K562 (cell line): ENCODE data around the gene GLRX. TPM values are rescaled to one million over a fixed set of nuclear protein-coding genes. Genes with fewer than 3 reads are reported as not detected.

Source experiments
- ATAC-seq: fragments of 200-7000 bp; cut with Tn5 transposase; 3 replicates; pipeline ENCODE4 v1.9.1; 2020; ENCODE audit warnings: moderate library complexity
- Bru-seq: library from RNA; stranded (reverse); fragments of 400-500 nt; gene quantifications from one replicate; lab custom pipeline; 2021; lab: Mats Ljungman, UMichigan
- BruChase-seq, 2 experiments: library from RNA; stranded (reverse); fragments of 400-500 nt; gene quantifications; one replicate each; lab custom pipeline; 2021; lab: Mats Ljungman, UMichigan
- BruUV-seq: library from RNA; stranded (reverse); fragments of 400-500 nt; replicated peaks from 2 replicates; lab custom pipeline; 2021; lab: Mats Ljungman, UMichigan
- CTCF ChIA-PET: fragments of 300-600 bp; formaldehyde crosslinking; extraction: SDS; loops from one replicate; lab custom pipeline; 2021; ENCODE audit warnings: low intra/inter-chr PET ratio; lab: Yijun Ruan, JAX
- POLR2A ChIA-PET: fragments of 300-600, 350-650 bp; sonication (Branson Sonifier 250); formaldehyde crosslinking; extraction: SDS; loops from one replicate; lab custom pipeline; 2021; ENCODE audit warnings: antibody characterized with exemption, inconsistent platforms; lab: Yijun Ruan, JAX
- DNase-seq, 4 experiments: peaks; one replicate each; pipeline versions ENCODE4 v3.0.0 to v3.0.0-alpha.2; 2011 to 2018; ENCODE audit warnings: low spot score in 3 of 4, mixed read lengths in 3 of 4; ENCODE audit errors: extremely low read depth in 1 of 4
- FAIRE-seq: peaks from 2 replicates; lab custom pipeline; 2011; peaks lifted over from hg19 to GRCh38; lab: Jason Lieb, UNC
- H2AFZ ChIP-seq: 2 replicates; pipeline ENCODE4 v1.6.0; 2011; ENCODE audit warnings: low read depth, low read length, control low read depth, inconsistent platforms
- H3K27ac ChIP-seq: fragments of 200-600 bp; 3 replicates; pipeline ENCODE4 v1.8.0; 2011; ENCODE audit warnings: low read depth, mild to moderate bottlenecking, control low read depth, inconsistent platforms, low read length, moderate library complexity, mixed read lengths; ENCODE audit errors: extremely low read depth
- H3K27me3 ChIP-seq, 2 experiments: fragments of 300-600 bp in 1 of 2; 2 replicates in 1 of 2; 3 replicates in 1 of 2; pipeline versions ENCODE4 v1.6.0 to v1.8.0; 2011; ENCODE audit warnings: inconsistent platforms in 2 of 2, low read length in 2 of 2, mild to moderate bottlenecking in 1 of 2, mixed read lengths in 1 of 2, moderate library complexity in 1 of 2; ENCODE audit not compliant: control insufficient read depth in 2 of 2, insufficient read depth in 2 of 2
- H3K36me3 ChIP-seq: fragments of 300-600 bp; 3 replicates; pipeline ENCODE4 v1.8.0; 2011; ENCODE audit warnings: mild to moderate bottlenecking, low read length, inconsistent platforms; ENCODE audit not compliant: control insufficient read depth, insufficient read depth
- H3K4me1 ChIP-seq, 2 experiments: fragments of 200-600 bp in 1 of 2; replicated peaks in 1 of 2; 2 replicates in 1 of 2; 3 replicates in 1 of 2; pipeline versions ENCODE4 v1.5.1 to v1.8.0; 2011; ENCODE audit warnings: inconsistent platforms in 2 of 2, low read length in 2 of 2, mild to moderate bottlenecking in 1 of 2, mixed read lengths in 1 of 2, moderate library complexity in 1 of 2; ENCODE audit not compliant: control insufficient read depth in 2 of 2, insufficient read depth in 2 of 2
- H3K4me2 ChIP-seq: 2 replicates; pipeline ENCODE4 v1.6.1; 2011; ENCODE audit warnings: low read length, control low read depth, inconsistent platforms, mixed read lengths; ENCODE audit not compliant: insufficient read depth
- H3K4me3 ChIP-seq: fragments of 200-600 bp; sonication (generic), shearing (Covaris generic); 2 replicates; pipeline ENCODE4 v1.5.1; 2016; ENCODE audit warnings: control low read depth, inconsistent platforms
- H3K79me2 ChIP-seq: fragments of 200-600 bp; 3 replicates; pipeline ENCODE4 v1.8.0; 2011; ENCODE audit warnings: low read length, inconsistent platforms; ENCODE audit not compliant: control insufficient read depth, insufficient read depth
- H3K9ac ChIP-seq, 2 experiments: 2 replicates each; pipeline versions ENCODE4 v1.6.0 to v1.6.1; 2011; ENCODE audit warnings: low read depth in 2 of 2, low read length in 2 of 2, control low read depth in 1 of 2, inconsistent platforms in 1 of 2, mild to moderate bottlenecking in 1 of 2, mixed read lengths in 1 of 2; ENCODE audit not compliant: insufficient read depth in 1 of 2
- H3K9me1 ChIP-seq: one replicate; pipeline ENCODE4 v1.6.0; 2011; ENCODE audit warnings: inconsistent platforms, mild to moderate bottlenecking, low read length, moderate library complexity; ENCODE audit not compliant: control insufficient read depth, insufficient read depth
- H3K9me3 ChIP-seq: replicated peaks from 2 replicates; pipeline ENCODE4 v1.5.1; 2011; ENCODE audit warnings: low read depth, low read length, inconsistent platforms; ENCODE audit not compliant: control insufficient read depth, insufficient read depth
- H4K20me1 ChIP-seq: replicated peaks from 2 replicates; pipeline ENCODE4 v1.6.1; 2011; ENCODE audit warnings: low read length, inconsistent platforms, mixed read lengths; ENCODE audit not compliant: control insufficient read depth, insufficient read depth
- C11orf30 ChIP-seq: fragments of 450-650 bp; IDR thresholded peaks from 2 replicates; pipeline ENCODE4 v1.6.1; 2016; ENCODE audit warnings: low read depth, mild to moderate bottlenecking
- FOXA3 ChIP-seq, 2 experiments: fragments of 450-650 bp in 1 of 2; sonication (generic) in 1 of 2; formaldehyde crosslinking; IDR thresholded peaks in 1 of 2; conservative IDR thresholded peaks in 1 of 2; 2 replicates each; pipeline versions ENCODE4 v1.4.0 to v1.8.0; 2020 to 2022; ENCODE audit warnings: mild to moderate bottlenecking in 2 of 2, missing genetic modification reagents in 1 of 2
- FOXK2 ChIP-seq, 2 experiments: fragments of 450-650 bp; IDR thresholded peaks in 1 of 2; conservative IDR thresholded peaks in 1 of 2; 2 replicates each; pipeline ENCODE4 v1.6.1; 2016; ENCODE audit warnings: low read depth in 2 of 2, mild to moderate bottlenecking in 1 of 2
- KAT2B ChIP-seq: IDR thresholded peaks from one replicate; pipeline ENCODE4 v1.6.1; 2012; ENCODE audit warnings: low read depth, mild to moderate bottlenecking, control low read depth, inconsistent platforms, low read length, moderate library complexity
- KDM2B ChIP-seq: fragments of 250-450 bp; sonication (Bioruptor Pico); IDR thresholded peaks from 2 replicates; pipeline ENCODE4 v1.8.0; 2021; ENCODE audit warnings: mild to moderate bottlenecking, moderate library complexity
- KHSRP ChIP-seq: fragments of 450-650 bp; IDR thresholded peaks from 2 replicates; pipeline ENCODE4 v1.6.1; 2017
- NELFE ChIP-seq: IDR thresholded peaks from 2 replicates; pipeline ENCODE4 v1.6.1; 2011; ENCODE audit warnings: mild to moderate bottlenecking; ENCODE audit not compliant: insufficient read depth, insufficient read length
- NFE2 ChIP-seq: IDR thresholded peaks from 2 replicates; pipeline ENCODE4 v1.6.1; 2014; ENCODE audit warnings: antibody characterized with exemption, low read depth
- NR4A1 ChIP-seq, 2 experiments: fragments of 250-450 bp in 1 of 2; fragments of 450-650 bp in 1 of 2; sonication (Bioruptor Pico) in 1 of 2; IDR thresholded peaks; 2 replicates each; pipeline versions ENCODE4 v1.4.0 to v1.6.1; 2016 to 2020; ENCODE audit warnings: mild to moderate bottlenecking in 2 of 2, missing compliant biosample characterization in 1 of 2, missing genetic modification characterization in 1 of 2, moderate library complexity in 1 of 2
- TEAD1 ChIP-seq, 2 experiments: fragments of 450-650 bp in 1 of 2; sonication (generic) in 1 of 2; formaldehyde crosslinking; IDR thresholded peaks; 2 replicates each; pipeline versions ENCODE4 v1.4.0 to v1.8.0; 2020 to 2022; ENCODE audit warnings: mild to moderate bottlenecking in 2 of 2, missing genetic modification reagents in 1 of 2
- ZNF518B ChIP-seq: fragments of 250-450 bp; sonication (Bioruptor Pico); IDR thresholded peaks from 2 replicates; pipeline ENCODE4 v1.5.0; 2021; ENCODE audit warnings: mild to moderate bottlenecking, moderate library complexity
- WGBS: fragments of 100-300 bp; shearing (Covaris generic); methylation state at CpG from one replicate; pipeline ENCODE4 v1.1.6; 2016; ENCODE audit warnings: low coverage, mixed read lengths; ENCODE audit not compliant: insufficient coverage; ENCODE audit errors: missing lambda C conversion rate; 5-methylcytosine and 5-hydroxymethylcytosine counted together
- in situ Hi-C: fragments of 300-500 bp; cut with MboI; formaldehyde crosslinking; loops from 4 replicates; pipeline ENCODE4 v1.15.0; 2018; ENCODE audit warnings: inconsistent platforms, mixed read lengths
- intact Hi-C: fragments of 100-400 bp; cut with micrococcal nuclease; formaldehyde crosslinking; loops from 2 replicates; pipeline ENCODE4 v1.14.2; 2022
- long read RNA-seq, 3 experiments: library from polyadenylated mRNA in 2 of 3; library from RNA in 1 of 3; unstranded in 2 of 3; stranded (forward) in 1 of 3; transcript quantifications; one replicate each; pipeline ENCODE4 v2.0.0, GENCODE V29; 2019 to 2022
- polyA minus RNA-seq, 3 experiments: library from RNA; depleted of rRNA, polyadenylated mRNA; stranded (reverse); fragments of >200 nt; gene quantifications; 2 replicates each; pipeline ENCODE4 v1.2.3, GENCODE V29; 2011
- polyA plus RNA-seq, 8 experiments: library from polyadenylated mRNA; depleted of rRNA in 4 of 8; stranded (reverse) in 5 of 8; unstranded in 3 of 8; fragments of >200 nt; fragmentation: Nextera tagmentation in 2 of 8; fragmentation: Illumina TruSeq in 1 of 8; extraction: Ambion mirVana in 2 of 8; extraction: Trizol in 1 of 8; gene quantifications; 2 replicates each; pipeline versions ENCODE4 v1.2.1 to v1.2.3, GENCODE V29; 2011 to 2014; ENCODE audit warnings: inconsistent platforms in 1 of 8, missing spikeins in 1 of 8
- total RNA-seq, 7 experiments: library from RNA; depleted of rRNA in 6 of 7; stranded (reverse); fragments of >200 nt in 6 of 7; fragmentation: Illumina TruSeq in 2 of 7; extraction: Trizol in 2 of 7; gene quantifications; 2 replicates each; pipeline versions ENCODE4 v1.2.1 to v1.2.3, GENCODE V29; 2011 to 2021; ENCODE audit warnings: low replicate concordance in 1 of 7

The GLRX gene, protein sequence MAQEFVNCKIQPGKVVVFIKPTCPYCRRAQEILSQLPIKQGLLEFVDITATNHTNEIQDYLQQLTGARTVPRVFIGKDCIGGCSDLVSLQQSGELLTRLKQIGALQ
- 4.8 and 5.3 TPM in 2 replicates for total RNA-seq (2011; cell fraction: chromatin; rRNA removed; ENCODE audit: low replicate concordance)
- 5.4 and 6.7 TPM in 2 replicates for total RNA-seq (2011; cell fraction: nucleolus; rRNA removed)
- 4.9 and 5.2 TPM in 2 replicates for total RNA-seq (2011; cell fraction: nucleoplasm; rRNA removed)
- total RNA-seq (2014; rRNA removed) (3.3 and 3.6 TPM in 2 replicates), total RNA-seq (2014; rRNA removed; fragmentation: Illumina TruSeq; extraction: Trizol) (2.0 and 2.3 TPM in 2 replicates), total RNA-seq (2015; rRNA removed; fragmentation: Illumina TruSeq; extraction: Trizol) (3.1 and 3.6 TPM in 2 replicates), total RNA-seq (2021) (2.9 and 4.4 TPM in 2 replicates), polyA plus RNA-seq (2011; rRNA removed) (6.2 and 7.3 TPM in 2 replicates), polyA plus RNA-seq (2014; fragmentation: Illumina TruSeq; extraction: Trizol) (4.6 and 6.4 TPM in 2 replicates), polyA plus RNA-seq (2014; fragmentation: Nextera tagmentation; extraction: Ambion mirVana) (10 to 100 TPM; 10.5 to 11.2 TPM), polyA plus RNA-seq (2014; rRNA removed) (4.9 and 11.1 TPM in 2 replicates), polyA minus RNA-seq (2011; rRNA and poly(A)+ RNA removed) (3.1 and 6.2 TPM in 2 replicates), Bru-seq, nascent RNA (percentile 30 among the genes with signal in this experiment), BruChase-seq, experiment 1, labeled RNA remaining after a 2-hour chase (percentile 19 among the genes with signal in this experiment), BruChase-seq, experiment 2, labeled RNA remaining after a 6-hour chase (percentile 26 among the genes with signal in this experiment)
- 2.5 and 4.4 TPM in 2 replicates for polyA plus RNA-seq (2011; cell fraction: cytosol; rRNA removed)
- polyA plus RNA-seq (2011; cell fraction: nucleus; rRNA removed) = 2.8 and 5.8 TPM in 2 replicates
- polyA plus RNA-seq (2012) = 13.4 and 13.6 TPM in 2 replicates
- 0.82 and 2.5 TPM in 2 replicates for polyA minus RNA-seq (2011; cell fraction: cytosol; rRNA and poly(A)+ RNA removed)
- 1.9 and 2.6 TPM in 2 replicates for polyA minus RNA-seq (2011; cell fraction: nucleus; rRNA and poly(A)+ RNA removed)
- long read RNA-seq, experiment 1, partial matches to known transcripts = 0 of 15 reads
- long read RNA-seq, experiment 1, other reads (novel, unspliced or antisense) = 13 of 15 reads
- long read RNA-seq, experiment 2, transcript GLRX-201 (3 exons, 1,211 nt) = major isoform, 6 of 6 reads
- long read RNA-seq, experiment 2, partial matches to known transcripts = 0 of 6 reads
- long read RNA-seq, experiment 2, other reads (novel, unspliced or antisense) = 0 of 6 reads
- long read RNA-seq, experiment 3, partial matches to known transcripts = 0 of 4 reads
- long read RNA-seq, experiment 3, other reads (novel, unspliced or antisense) = 3 of 4 reads

DNA sequence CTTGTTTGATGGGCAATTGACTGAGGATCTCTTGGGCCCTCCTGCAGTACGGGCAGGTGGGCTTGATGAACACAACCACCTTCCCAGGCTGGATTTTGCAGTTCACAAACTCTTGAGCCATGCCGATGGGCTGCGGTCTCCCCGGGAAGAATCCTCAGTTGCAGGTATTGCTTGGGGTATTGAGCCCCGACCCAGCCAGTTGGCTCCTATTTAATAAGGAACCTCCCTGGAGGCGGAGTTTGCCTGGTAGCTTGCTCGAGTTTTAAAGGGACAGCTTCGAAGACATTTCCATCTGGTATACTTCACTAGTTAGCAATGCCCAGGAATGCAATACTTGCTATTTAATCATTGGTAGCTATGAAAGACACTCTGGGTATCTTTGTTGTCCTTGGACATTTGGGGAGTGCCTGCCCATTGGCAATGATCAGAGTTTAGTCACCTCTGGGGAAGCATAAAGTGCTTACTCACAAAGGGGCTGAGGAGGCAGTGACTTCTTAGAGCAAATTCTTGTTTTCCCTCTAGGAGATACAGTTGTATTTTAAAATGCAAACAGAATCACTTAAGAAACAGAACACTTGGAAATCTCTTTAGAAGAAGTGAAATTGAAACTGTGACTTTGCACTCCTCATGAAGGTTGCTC is at the start of gene GLRX:
TSS of gene GLRX (minus strand) at position 185 of the 640 bp plus-strand sequence. CDS start at position 121, 64 bp downstream.
- Histone ChIP-seq H2AFZ (peak within 1 kb of the TSS; percentile 95), H3K9ac (peak within 1 kb of the TSS; percentile 52 to 88), H3K36me3 (no peaks in the 10 kb centered on the region), H3K9me1 (peaks cover 4% of the 10 kb centered on the region), H3K4me3 (peak within 1 kb of the TSS; percentile 48), H3K79me2 (no peaks in the 10 kb centered on the region), H3K27ac (peak within 1 kb of the TSS; percentile 41), H4K20me1 (no peaks in the 10 kb centered on the region), H3K9me3 (no peaks in the 10 kb centered on the region), H3K27me3 (no peaks in the 10 kb centered on the region), H3K4me2 (peak within 1 kb of the TSS; percentile 80), H3K4me1 (peaks cover 36 to 38% of the 10 kb centered on the region in 2 experiments)
- no TSS peak for BruUV-seq
- intact Hi-C loops (no loop called here), in situ Hi-C loops (no loop called here)
- ATAC-seq (peak; percentile 71), DNase-seq (peak in 3 of 4 experiments; percentile 27 to 70 (median 51)), FAIRE-seq (peak; percentile 81)
- ChIA-PET POLR2A (interaction anchor here (0.6 to 1.5 kb wide), 9 partner anchors 10 to 176 kb away, joined by 3 to 6 read pairs (median 4); partner anchors contain the start of gene RFESD), CTCF (no interaction called here)
- under 1% methylated on average over 8 of the region's 8 CpGs for WGBS
- no peak for TF ChIP-seq KDM2B
- TF ChIP-seq FOXK2 (conservative IDR thresholded peaks at IDR 0.05 in 1 of 2, IDR thresholded peaks at IDR 0.05 in 1 of 2; ENCODE audit: low read depth in 2 of 2) = no peak
- TF ChIP-seq KHSRP = no peak
- no peak for TF ChIP-seq FOXA3 (CRISPR knock-in tag; conservative IDR thresholded peaks at IDR 0.05 in 1 of 2, IDR thresholded peaks at IDR 0.05 in 1 of 2)
- no peak for TF ChIP-seq KAT2B
- peak; percentile 84 for TF ChIP-seq C11orf30
- TF ChIP-seq NFE2 = peak; percentile 74
- no peak for TF ChIP-seq NELFE
- TF ChIP-seq NR4A1 (CRISPR knock-in tag; IDR thresholded peaks at IDR 0.05) = no peak
- TF ChIP-seq NR4A1 (tag; IDR thresholded peaks at IDR 0.05) = no peak
- TF ChIP-seq TEAD1 (CRISPR knock-in tag; IDR thresholded peaks at IDR 0.05) = peak in 1 of 2 experiments; percentile 16; a peak in 1 of 4 replicates
- TF ChIP-seq ZNF518B = no peak
